ENCODE data around the gene DNTTIP2. TPM values are rescaled to one million over a fixed set of nuclear protein-coding genes. Genes with fewer than 3 reads are reported as not detected.
"Not testable (repeated sequence)": the region's sequence is repeated elsewhere in the genome, so short reads cannot be mapped to it uniquely, and the experiment has no call there.

DNTTIP2 gene
- total RNA-seq: 100 to 1,000 TPM in 1 of 4 donors, 10 to 100 TPM in 3; 41.9 to 107 (median 83.3) TPM
- 100 to 1,000 TPM in 2 of 3 donors, 10 to 100 TPM in 1; 47.8 to 145 (median 115) TPM for polyA plus RNA-seq
- long read RNA-seq, donor 1, full-length matches to known transcripts: 29 of 62 reads
- long read RNA-seq, donor 1, partial matches to known transcripts: 33 of 62 reads
- long read RNA-seq, donor 1, other reads (novel, unspliced or antisense): 0 of 62 reads
- long read RNA-seq, donor 2, full-length matches to known transcripts: 101 of 177 reads
- long read RNA-seq, donor 2, partial matches to known transcripts: 66 of 177 reads
- long read RNA-seq, donor 2, other reads (novel, unspliced or antisense): 10 of 177 reads

GRCh38 chr1:93878889-93879586 is at the start of gene DNTTIP2:
TSS of gene DNTTIP2 (minus strand) at chr1:93879206. CDS start at chr1:93879148, 58 bp downstream.
- TF ChIP-seq, protein P1, sequence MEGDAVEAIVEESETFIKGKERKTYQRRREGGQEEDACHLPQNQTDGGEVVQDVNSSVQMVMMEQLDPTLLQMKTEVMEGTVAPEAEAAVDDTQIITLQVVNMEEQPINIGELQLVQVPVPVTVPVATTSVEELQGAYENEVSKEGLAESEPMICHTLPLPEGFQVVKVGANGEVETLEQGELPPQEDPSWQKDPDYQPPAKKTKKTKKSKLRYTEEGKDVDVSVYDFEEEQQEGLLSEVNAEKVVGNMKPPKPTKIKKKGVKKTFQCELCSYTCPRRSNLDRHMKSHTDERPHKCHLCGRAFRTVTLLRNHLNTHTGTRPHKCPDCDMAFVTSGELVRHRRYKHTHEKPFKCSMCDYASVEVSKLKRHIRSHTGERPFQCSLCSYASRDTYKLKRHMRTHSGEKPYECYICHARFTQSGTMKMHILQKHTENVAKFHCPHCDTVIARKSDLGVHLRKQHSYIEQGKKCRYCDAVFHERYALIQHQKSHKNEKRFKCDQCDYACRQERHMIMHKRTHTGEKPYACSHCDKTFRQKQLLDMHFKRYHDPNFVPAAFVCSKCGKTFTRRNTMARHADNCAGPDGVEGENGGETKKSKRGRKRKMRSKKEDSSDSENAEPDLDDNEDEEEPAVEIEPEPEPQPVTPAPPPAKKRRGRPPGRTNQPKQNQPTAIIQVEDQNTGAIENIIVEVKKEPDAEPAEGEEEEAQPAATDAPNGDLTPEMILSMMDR (IDR thresholded peaks at IDR 0.05): no peak
- Histone ChIP-seq H3K27me3 (ENCODE audit: insufficient read depth in 3 of 3, low read length in 2 of 3) (no peaks in the 10 kb centered on the region), H3K36me3 (ENCODE audit: insufficient read depth in 1 of 2, low read depth in 1 of 2) (peaks cover 15 to 63% of the 10 kb centered on the region in 2 donors), H3K4me1 (peaks cover 23% of the 10 kb centered on the region), H3K27ac (peak within 1 kb of the TSS; percentile 94), H3K4me3 (peak within 1 kb of the TSS; percentile 94), H3K9me3 (no peaks in the 10 kb centered on the region)
- intact Hi-C loops (cut with DNase I): no loop called here
- peak; percentile 95 to 97 (median 96) for ATAC-seq
- WGBS, 3 donors: 0% methylated on average over 49 to 50 of the region's 50 CpGs
- peak; percentile 90 to 95 for DNase-seq

DNA sequence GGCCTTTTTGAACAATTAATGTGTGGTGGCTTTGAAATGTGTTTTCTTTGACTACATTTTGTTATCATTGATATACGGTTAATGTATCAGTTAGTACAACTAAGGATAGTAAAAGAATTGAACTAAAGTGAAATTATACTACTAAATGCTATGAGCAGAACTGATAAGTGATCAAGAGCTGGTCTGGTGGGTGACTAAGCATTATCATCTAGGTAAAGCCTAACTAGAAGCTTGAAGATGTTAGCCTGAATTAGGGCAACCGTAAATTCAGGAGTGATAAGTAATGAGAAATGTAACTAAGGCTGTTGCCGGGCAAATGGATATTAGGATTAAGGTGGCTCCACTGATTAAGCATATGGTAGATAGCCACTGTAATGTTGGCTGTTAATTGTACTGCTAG is 46.2 kb upstream of the DNTTIP2 start:
- no peaks in the 10 kb centered on the region for H3K36me3 ChIP-seq (ENCODE audit: insufficient read depth in 1 of 2, low read depth in 1 of 2)
- ATAC-seq (no peak), DNase-seq (no peak)
- H3K4me3 ChIP-seq: no peak overlapping the region
- no peaks in the 10 kb centered on the region for H3K27me3 ChIP-seq (ENCODE audit: insufficient read depth in 3 of 3, low read length in 2 of 3)
- WGBS, 3 donors: 84 to 93% (median 90%) methylated on average over 3 of the region's 3 CpGs
- intact Hi-C loops (cut with DNase I): no loop called here
- no peaks in the 10 kb centered on the region for H3K4me1 ChIP-seq
- TF ChIP-seq, protein P1 (IDR thresholded peaks at IDR 0.05): no peak
- no peak overlapping the region for H3K27ac ChIP-seq
- no peaks in the 10 kb centered on the region for H3K9me3 ChIP-seq

DNA sequence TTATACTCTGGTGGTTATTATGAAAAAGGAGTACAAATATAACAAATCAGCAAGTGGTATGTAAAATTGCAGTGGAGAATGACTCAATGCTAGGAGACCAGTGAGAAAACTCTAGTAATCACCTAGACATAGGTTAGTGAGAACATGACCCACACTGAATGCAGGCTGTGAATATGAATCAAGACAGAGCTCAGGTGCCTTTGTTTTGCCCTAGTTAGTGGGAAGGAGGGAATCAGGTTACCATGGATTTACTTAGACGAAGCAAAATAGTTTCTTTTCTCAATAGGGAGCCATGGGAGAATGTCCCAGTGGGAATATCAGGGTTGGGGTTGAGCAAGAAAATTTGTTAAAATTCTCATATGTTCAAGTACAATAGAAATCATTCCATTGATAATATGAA is 40.8 kb upstream of the DNTTIP2 start:
- Histone ChIP-seq H3K9me3 (no peaks in the 10 kb centered on the region), H3K4me3 (no peak overlapping the region), H3K4me1 (no peaks in the 10 kb centered on the region), H3K27ac (no peak overlapping the region), H3K27me3 (ENCODE audit: insufficient read depth in 3 of 3, low read length in 2 of 3) (no peaks in the 10 kb centered on the region), H3K36me3 (ENCODE audit: insufficient read depth in 1 of 2, low read depth in 1 of 2) (no peaks in the 10 kb centered on the region)
- ATAC-seq (no peak), DNase-seq (no peak)
- intact Hi-C loops (cut with DNase I): no loop called here
- WGBS, 3 donors: 26 to 48% (median 32%) methylated on average over 1 of the region's 1 CpG
- TF ChIP-seq, protein P1 (IDR thresholded peaks at IDR 0.05): no peak

DNA sequence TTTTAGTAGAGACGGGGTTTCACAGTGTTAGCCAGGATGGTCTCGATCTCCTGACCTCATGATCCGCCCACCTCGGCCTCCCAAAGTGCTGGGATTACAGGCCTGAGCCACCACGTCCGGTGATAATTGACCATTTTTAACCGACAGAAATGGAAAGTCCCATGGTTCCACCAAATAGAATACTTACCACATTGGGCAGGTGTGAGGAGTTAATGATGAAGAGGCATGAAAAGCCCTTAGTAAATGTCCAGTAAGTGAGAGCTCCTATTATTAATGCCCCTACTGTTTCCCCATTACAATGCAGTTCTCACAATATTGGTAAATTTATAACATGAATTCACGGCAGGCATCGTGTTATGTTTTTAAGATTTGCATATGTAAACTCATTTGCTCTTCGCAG is 38.3 kb upstream of the DNTTIP2 start:
- no peaks in the 10 kb centered on the region for H3K9me3 ChIP-seq
- H3K36me3 ChIP-seq (ENCODE audit: insufficient read depth in 1 of 2, low read depth in 1 of 2): no peaks in the 10 kb centered on the region
- H3K27me3 ChIP-seq (ENCODE audit: insufficient read depth in 3 of 3, low read length in 2 of 3): no peaks in the 10 kb centered on the region
- H3K4me1 ChIP-seq: no peaks in the 10 kb centered on the region
- ATAC-seq (no peak), DNase-seq (no peak)
- 77 to 82% (median 81%) methylated on average over 10 of the region's 10 CpGs for WGBS, 3 donors
- no peak overlapping the region for H3K4me3 ChIP-seq
- TF ChIP-seq, protein P1 (IDR thresholded peaks at IDR 0.05): no peak
- intact Hi-C loops (cut with DNase I): no loop called here
- no peak overlapping the region for H3K27ac ChIP-seq

GRCh38 chr1:93910880-93911279 is 31.9 kb upstream of the DNTTIP2 start:
- H3K36me3 ChIP-seq (ENCODE audit: insufficient read depth in 1 of 2, low read depth in 1 of 2); DNase-seq; intact Hi-C loops (cut with DNase I); H3K27me3 ChIP-seq (ENCODE audit: insufficient read depth in 3 of 3, low read length in 2 of 3); H3K27ac ChIP-seq; H3K4me3 ChIP-seq; ATAC-seq; H3K9me3 ChIP-seq: not testable (repeated sequence)
- peaks cover 21% of the 10 kb centered on the region for H3K4me1 ChIP-seq
- 95 to 99% (median 98%) methylated on average over 3 of the region's 3 CpGs for WGBS, 3 donors

All from psoas muscle (tissue), 8 donors.